GM12875 (cell line): ENCODE data around the gene NOL8.

Experiments
- H3K4me3 ChIP-seq: one replicate; pipeline ENCODE4 v1.5.1; 2011; ENCODE audit warnings: low read depth, low read length, control low read depth
- TF ChIP-seq, protein P1 (sequence below): IDR thresholded peaks from 2 replicates; pipeline ENCODE4 v1.5.1; 2011; ENCODE audit warnings: low read depth, mild to moderate bottlenecking, control low read depth, inconsistent platforms, low read length, moderate library complexity, borderline replicate concordance; ENCODE audit not compliant: insufficient read depth

NOL8 gene

DNA sequence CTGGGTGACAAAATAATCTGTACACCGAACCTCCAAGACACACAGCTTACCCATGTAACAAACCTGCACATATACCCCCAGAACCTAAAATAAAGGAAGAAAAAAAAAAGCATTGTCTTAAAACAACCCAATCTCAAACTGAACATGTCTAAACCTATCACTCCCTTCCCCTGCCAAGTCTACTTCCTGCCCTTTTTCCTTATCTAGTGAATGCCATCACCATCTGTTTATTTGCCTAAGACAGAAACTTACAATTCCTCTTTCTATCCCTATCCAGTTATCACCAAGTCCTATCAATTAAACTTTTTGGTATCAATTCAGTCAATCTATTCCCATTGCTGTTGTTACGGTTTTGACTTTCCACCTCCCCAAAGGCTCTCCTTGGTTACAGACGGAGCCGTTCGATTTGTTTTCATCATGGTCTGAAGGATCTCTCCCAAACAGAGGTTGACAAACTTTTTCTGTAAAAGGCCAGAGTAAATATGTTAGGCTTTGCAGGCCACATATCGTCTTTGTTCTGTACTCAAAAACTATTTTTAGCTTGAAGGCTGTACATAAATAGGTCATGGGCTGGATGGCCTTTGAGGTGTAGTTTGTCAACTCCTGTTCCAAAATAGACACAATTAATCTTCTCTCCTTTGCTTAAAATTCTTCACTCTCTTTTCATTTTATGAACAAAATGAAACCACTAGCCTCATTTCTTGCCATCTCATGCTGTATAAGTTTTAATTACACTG, 12.1 kb downstream of the NOL8 start:
- no peak overlapping the region for H3K4me3 ChIP-seq
- TF ChIP-seq, protein P1, sequence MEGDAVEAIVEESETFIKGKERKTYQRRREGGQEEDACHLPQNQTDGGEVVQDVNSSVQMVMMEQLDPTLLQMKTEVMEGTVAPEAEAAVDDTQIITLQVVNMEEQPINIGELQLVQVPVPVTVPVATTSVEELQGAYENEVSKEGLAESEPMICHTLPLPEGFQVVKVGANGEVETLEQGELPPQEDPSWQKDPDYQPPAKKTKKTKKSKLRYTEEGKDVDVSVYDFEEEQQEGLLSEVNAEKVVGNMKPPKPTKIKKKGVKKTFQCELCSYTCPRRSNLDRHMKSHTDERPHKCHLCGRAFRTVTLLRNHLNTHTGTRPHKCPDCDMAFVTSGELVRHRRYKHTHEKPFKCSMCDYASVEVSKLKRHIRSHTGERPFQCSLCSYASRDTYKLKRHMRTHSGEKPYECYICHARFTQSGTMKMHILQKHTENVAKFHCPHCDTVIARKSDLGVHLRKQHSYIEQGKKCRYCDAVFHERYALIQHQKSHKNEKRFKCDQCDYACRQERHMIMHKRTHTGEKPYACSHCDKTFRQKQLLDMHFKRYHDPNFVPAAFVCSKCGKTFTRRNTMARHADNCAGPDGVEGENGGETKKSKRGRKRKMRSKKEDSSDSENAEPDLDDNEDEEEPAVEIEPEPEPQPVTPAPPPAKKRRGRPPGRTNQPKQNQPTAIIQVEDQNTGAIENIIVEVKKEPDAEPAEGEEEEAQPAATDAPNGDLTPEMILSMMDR = no peak

DNA sequence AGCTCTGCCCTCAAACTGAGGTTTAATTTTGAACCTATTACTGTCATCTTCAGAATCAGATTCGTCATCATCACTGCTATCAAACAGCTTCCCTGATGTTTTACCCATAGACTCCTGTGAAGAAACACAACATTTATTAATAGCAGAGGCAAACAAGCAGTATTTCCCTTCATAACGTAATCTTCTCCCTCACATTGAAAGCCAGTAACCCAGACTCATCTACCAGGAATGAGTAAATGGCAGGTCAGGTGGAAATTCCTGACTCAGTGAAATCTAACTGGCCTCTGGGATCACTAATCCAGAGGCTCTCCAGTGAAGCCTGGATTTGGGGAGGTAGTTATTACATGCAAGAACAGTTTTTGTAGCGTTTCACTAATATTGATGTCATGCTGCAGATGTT, 14.6 kb downstream of the NOL8 start:
- H3K4me3 ChIP-seq = no peak overlapping the region
- TF ChIP-seq, protein P1 = no peak

DNA sequence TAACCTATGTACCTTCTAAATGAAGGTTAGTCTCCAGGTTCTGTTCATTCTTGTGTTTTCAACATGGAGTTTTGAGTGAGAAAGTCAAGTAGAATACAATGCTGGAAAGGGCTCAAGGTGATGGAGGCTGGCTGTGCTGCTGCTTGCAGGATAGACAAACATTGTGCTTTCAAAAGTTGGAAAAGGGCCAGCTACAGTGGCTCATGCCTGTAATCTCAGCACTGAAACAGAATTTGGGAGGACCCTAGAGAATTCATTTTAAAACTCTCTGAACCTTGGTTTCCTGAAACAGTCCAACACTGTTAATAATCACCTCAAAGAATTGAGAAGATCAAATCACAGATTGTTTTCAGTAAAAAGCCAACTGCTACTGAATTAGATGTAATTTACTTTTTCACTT, 16.3 kb downstream of the NOL8 start:
- TF ChIP-seq, protein P1 = no peak

DNA sequence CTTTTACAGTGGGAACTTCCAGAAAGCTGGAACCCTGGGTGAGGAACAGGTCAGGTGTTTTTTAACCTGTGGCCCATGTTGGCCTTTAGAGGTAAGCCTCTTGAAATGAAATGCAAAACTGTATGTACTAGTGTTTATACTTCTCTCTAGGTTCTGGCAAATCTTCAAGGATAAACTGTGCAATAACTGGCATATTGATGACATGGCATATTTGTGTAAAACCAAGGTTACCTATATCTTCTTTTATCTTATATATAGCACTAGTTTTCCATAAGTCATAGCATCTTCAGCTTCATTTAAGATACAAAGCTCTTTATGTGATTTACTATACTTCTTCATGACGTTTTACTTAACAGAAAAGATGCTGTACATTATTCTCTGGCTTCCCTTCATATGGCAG, 24.2 kb downstream of the NOL8 start:
- TF ChIP-seq, protein P1 = no peak
- no peak overlapping the region for H3K4me3 ChIP-seq

More for the DNA sequence above, 16.3 kb downstream of the NOL8 start:
- no peak overlapping the region for H3K4me3 ChIP-seq

DNA sequence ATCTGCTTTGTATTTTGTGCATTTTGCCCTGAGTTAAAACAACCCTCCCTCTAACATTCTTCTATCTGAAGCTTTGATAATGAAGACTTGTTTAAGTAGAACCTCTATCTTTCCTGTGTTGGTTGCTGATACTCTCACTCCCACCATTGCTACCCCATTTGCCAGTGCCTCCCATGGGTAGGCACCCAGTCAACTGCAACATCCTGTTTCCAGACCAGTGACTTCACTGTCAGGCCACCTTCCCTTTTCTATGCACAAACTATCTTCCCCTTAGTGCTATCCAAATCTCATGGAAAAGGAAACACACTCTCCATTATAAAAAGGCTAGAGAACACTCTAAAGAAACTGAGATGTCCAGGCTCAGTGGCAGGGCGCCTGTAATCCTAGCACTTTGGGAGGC, 26.0 kb downstream of the NOL8 start:
- TF ChIP-seq, protein P1 = no peak
- no peak overlapping the region for H3K4me3 ChIP-seq

DNA sequence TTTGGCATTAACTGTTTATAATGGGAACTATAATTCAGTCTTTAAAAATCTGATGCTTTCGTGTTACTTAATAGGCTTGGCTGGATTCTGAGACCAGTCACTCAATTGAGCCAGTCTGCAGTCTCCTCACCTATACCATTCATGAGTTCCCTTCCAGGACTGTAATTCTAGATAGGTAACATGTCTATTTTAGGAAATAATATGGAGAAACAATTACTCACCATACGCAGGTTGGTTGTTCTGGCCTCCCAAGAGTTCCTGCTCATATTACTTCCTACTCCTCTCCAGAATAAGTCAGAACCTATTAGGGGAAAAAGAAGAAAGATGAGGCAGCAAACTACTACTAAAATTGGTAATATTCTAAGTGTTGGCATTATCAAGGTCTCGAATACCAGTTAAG, 27.1 kb downstream of the NOL8 start:
- H3K4me3 ChIP-seq = no peak overlapping the region
- TF ChIP-seq, protein P1 = no peak

DNA sequence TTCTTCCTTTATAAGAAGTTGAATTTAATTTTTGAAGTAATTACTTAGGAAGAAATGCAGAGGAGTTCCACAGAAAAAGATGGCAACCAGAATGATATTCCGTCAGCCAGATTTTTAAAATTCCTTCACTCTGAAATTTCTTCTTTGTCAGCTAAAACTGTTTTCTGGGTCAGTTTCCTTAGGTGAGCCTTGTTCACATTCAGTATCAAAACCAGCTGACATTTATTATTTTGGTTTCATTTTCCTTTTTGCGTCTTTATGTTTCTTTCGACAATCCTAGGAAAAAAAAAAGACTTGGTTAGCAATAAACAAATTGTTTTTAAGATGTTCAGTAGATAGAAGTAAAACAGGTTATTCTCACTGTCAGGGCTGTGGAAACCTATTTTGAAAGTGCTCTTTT, 27.5 kb downstream of the NOL8 start:
- no peak overlapping the region for H3K4me3 ChIP-seq
- TF ChIP-seq, protein P1 = no peak
